HL-60 (cell line): ENCODE results near the gene GMNC.

Experiments
- DNase-seq, 2 experiments: peaks; one replicate each; pipeline ENCODE4 v3.0.0-alpha.2; 2010 to 2020; ENCODE audit warnings: low read depth in 1 of 2, low spot score in 1 of 2
- H3K27ac ChIP-seq: fragments of 250-450 bp; sonication (Bioruptor Pico); replicated peaks from 2 replicates; pipeline ENCODE4 v1.5.1; 2020; ENCODE audit warnings: mild to moderate bottlenecking, moderate library complexity
- H3K27me3 ChIP-seq: fragments of 250-450 bp; sonication (Bioruptor Pico); 2 replicates; pipeline ENCODE4 v1.5.1; 2021; ENCODE audit warnings: mild to moderate bottlenecking, moderate library complexity; ENCODE audit not compliant: insufficient read depth, poor library complexity, severe bottlenecking
- H3K4me3 ChIP-seq: replicated peaks from 2 replicates; pipeline ENCODE4 v1.5.1; 2011; ENCODE audit warnings: mild to moderate bottlenecking, control low read depth, low read length; ENCODE audit not compliant: insufficient read depth
- CTCF ChIP-seq: IDR thresholded peaks from one replicate; pipeline ENCODE4 v1.5.1; 2011; ENCODE audit warnings: low read length, control low read depth, inconsistent platforms; ENCODE audit not compliant: insufficient read depth
- GABPA ChIP-seq: IDR thresholded peaks from 2 replicates; pipeline ENCODE4 v1.6.1; 2012; ENCODE audit warnings: low read depth
- POLR2AphosphoS5 ChIP-seq: IDR thresholded peaks from 2 replicates; pipeline ENCODE4 v1.6.1; 2012; ENCODE audit warnings: low read depth
- REST ChIP-seq: IDR thresholded peaks from 2 replicates; pipeline ENCODE4 v1.6.1; 2012; ENCODE audit warnings: low read depth; ENCODE audit not compliant: insufficient replicate concordance
- SPI1 ChIP-seq: IDR thresholded peaks from 2 replicates; pipeline ENCODE4 v1.6.1; 2012; ENCODE audit warnings: low read depth, mild to moderate bottlenecking, borderline replicate concordance

The GMNC gene

GRCh38 chr3:190902292-190902691 is 39.8 kb upstream of the GMNC start:
- TF ChIP-seq GABPA (no peak), POLR2AphosphoS5 (0 out of 2 replicates have a peak, but pooled peaks have one; percentile 30), CTCF (no peak), SPI1 (peak; percentile 98), REST (no peak)
- Histone ChIP-seq H3K27me3 (no peaks in the 10 kb centered on the region), H3K4me3 (no peak overlapping the region), H3K27ac (peak overlapping the region; percentile 30; the same call in 1 of the 2 replicates)
- peak; percentile 79 to 88 for DNase-seq

GRCh38 chr3:190892395-190892902 is 30.0 kb upstream of the GMNC start:
- no peak overlapping the region for H3K4me3 ChIP-seq
- TF ChIP-seq REST (no peak), CTCF (no peak), SPI1 (no peak), POLR2AphosphoS5 (no peak), GABPA (no peak)
- H3K27me3 ChIP-seq, result no peaks in the 10 kb centered on the region
- no peak for DNase-seq
- no peak overlapping the region for H3K27ac ChIP-seq

GRCh38 chr3:190886945-190887344 is 24.5 kb upstream of the GMNC start:
- Histone ChIP-seq H3K4me3 (no peak overlapping the region), H3K27me3 (no peaks in the 10 kb centered on the region), H3K27ac (peak overlapping the region; percentile 43)
- peak; percentile 36; the same call in 1 of the 2 replicates for TF ChIP-seq SPI1
- TF ChIP-seq REST, result no peak
- peak; percentile 49 to 73 for DNase-seq
